Stimulated activated naive B cell treated with anti-CD40 and anti-IgM and Interleukin-4, amounts not matched to agents 10 μg/mL and 1 μg/mL and 100 μg/mL, for 72 hours (primary cell): ENCODE results near the gene E2F1.

Experiments used
- ATAC-seq, 2 donors: fragments of 150-1000 bp; cut with Tn5 transposase; replicated peaks; 2 replicates each; pipeline ENCODE4 v1.10.0; 2021; ENCODE audit warnings: moderate library complexity in 1 of 2
- DNase-seq: peaks from one replicate; pipeline ENCODE4 v3.0.0; 2021
- H3K27ac Mint-ChIP-seq: one replicate; pipeline ENCODE4 v1.8.0; 2022; ENCODE audit warnings: mild to moderate bottlenecking, mixed read lengths
- H3K27me3 Mint-ChIP-seq, 2 donors: one replicate each; pipeline ENCODE4 v1.8.0; 2022; ENCODE audit warnings: mixed read lengths in 2 of 2
- H3K36me3 Mint-ChIP-seq, 2 donors: one replicate each; pipeline ENCODE4 v1.8.0; 2022; ENCODE audit warnings: mixed read lengths in 2 of 2, mild to moderate bottlenecking in 1 of 2
- H3K4me1 Mint-ChIP-seq, 2 donors: one replicate each; pipeline ENCODE4 v1.8.0; 2022; ENCODE audit warnings: mixed read lengths in 2 of 2, mild to moderate bottlenecking in 1 of 2
- H3K4me3 Mint-ChIP-seq, 2 donors: one replicate each; pipeline ENCODE4 v1.8.0; 2022; ENCODE audit warnings: mild to moderate bottlenecking in 2 of 2, mixed read lengths in 2 of 2, moderate library complexity in 1 of 2
- H3K9me3 Mint-ChIP-seq, 2 donors: one replicate each; pipeline ENCODE4 v1.8.0; 2022; ENCODE audit warnings: mixed read lengths in 2 of 2, mild to moderate bottlenecking in 1 of 2

E2F1 gene

GRCh38 chr20:33667676-33668465 lies 18.3 kb downstream of the E2F1 start:
- peak overlapping the region; percentile 85 to 86 for H3K4me3 Mint-ChIP-seq
- H3K36me3 Mint-ChIP-seq, result peaks cover 0 to 3% of the 10 kb centered on the region in 2 donors
- DNase-seq (peak; percentile 76), ATAC-seq (peak; percentile 55 to 56)
- peaks cover 0 to 3% of the 10 kb centered on the region in 2 donors for H3K27me3 Mint-ChIP-seq
- H3K9me3 Mint-ChIP-seq, result no peaks in the 10 kb centered on the region
- H3K27ac Mint-ChIP-seq, result peak overlapping the region; percentile 91
- peaks cover 26 to 42% of the 10 kb centered on the region in 2 donors for H3K4me1 Mint-ChIP-seq

GRCh38 chr20:33667245-33667675 lies 18.9 kb downstream of the E2F1 start:
- Mint-ChIP-seq H3K9me3 (no peaks in the 10 kb centered on the region), H3K4me3 (peak overlapping the region; percentile 85 to 86), H3K36me3 (peaks cover 0 to 3% of the 10 kb centered on the region in 2 donors), H3K27me3 (no peaks in the 10 kb centered on the region), H3K27ac (peak overlapping the region; percentile 91), H3K4me1 (peaks cover 28 to 43% of the 10 kb centered on the region in 2 donors)
- peak; percentile 49 for DNase-seq
- ATAC-seq, result peak; percentile 19 to 28

GRCh38 chr20:33666293-33667244 lies 19.6 kb downstream of the E2F1 start, which contains the start of gene ACTL10:
TSS of gene ACTL10 (plus strand) at chr20:33666943. CDS start at chr20:33667498, 555 bp downstream.
- Mint-ChIP-seq H3K27ac (peak within 1 kb of the TSS; percentile 91), H3K4me3 (peak within 1 kb of the TSS; percentile 85 to 86), H3K9me3 (no peaks in the 10 kb centered on the region), H3K4me1 (peaks cover 30 to 43% of the 10 kb centered on the region in 2 donors), H3K36me3 (peaks cover 0 to 3% of the 10 kb centered on the region in 2 donors), H3K27me3 (no peaks in the 10 kb centered on the region)
- DNase-seq (peak; percentile 94), ATAC-seq (peak; percentile 74 to 76)

GRCh38 chr20:33664762-33665144 lies 21.4 kb downstream of the E2F1 start:
- Mint-ChIP-seq H3K27me3 (no peaks in the 10 kb centered on the region), H3K4me1 (peaks cover 29 to 43% of the 10 kb centered on the region in 2 donors), H3K9me3 (no peaks in the 10 kb centered on the region), H3K4me3 (peak overlapping the region; percentile 84 to 89), H3K36me3 (peaks cover 0 to 1% of the 10 kb centered on the region in 2 donors), H3K27ac (peak overlapping the region; percentile 80)
- ATAC-seq, result no peak
- DNase-seq, result no peak

GRCh38 chr20:33664085-33664761 lies 22.0 kb downstream of the E2F1 start:
- Mint-ChIP-seq H3K9me3 (no peaks in the 10 kb centered on the region), H3K27me3 (no peaks in the 10 kb centered on the region), H3K4me1 (peaks cover 28 to 43% of the 10 kb centered on the region in 2 donors), H3K4me3 (peak overlapping the region; percentile 84 to 89), H3K27ac (peak overlapping the region; percentile 80), H3K36me3 (peaks cover under 1 to 2% of the 10 kb centered on the region in 2 donors)
- ATAC-seq (no peak), DNase-seq (no peak)

- no peaks in the 10 kb centered on the region for H3K9me3 Mint-ChIP-seq
- H3K4me3 Mint-ChIP-seq, result peak overlapping the region; percentile 84 to 89
- peaks cover 4 to 6% of the 10 kb centered on the region in 2 donors for H3K36me3 Mint-ChIP-seq
- H3K27me3 Mint-ChIP-seq, result no peaks in the 10 kb centered on the region
- ATAC-seq (peak; percentile 61 to 71), DNase-seq (peak; percentile 77)
- H3K4me1 Mint-ChIP-seq, result peaks cover 28 to 41% of the 10 kb centered on the region in 2 donors
- H3K27ac Mint-ChIP-seq, result peak overlapping the region; percentile 81
Observed at GRCh38 chr20:33663161-33664084, 22.8 kb downstream of the E2F1 start.

GRCh38 chr20:33662172-33662571 lies 24.0 kb downstream of the E2F1 start, which contains the start of gene C20orf144:
TSS of gene C20orf144 (plus strand) at chr20:33662327. CDS start at chr20:33662346, 19 bp downstream.
- DNase-seq, result no peak
- no peak for ATAC-seq
- peaks cover 23 to 34% of the 10 kb centered on the region in 2 donors for H3K4me1 Mint-ChIP-seq
- H3K27ac Mint-ChIP-seq, result peak within 1 kb of the TSS; percentile 81
- H3K9me3 Mint-ChIP-seq, result no peaks in the 10 kb centered on the region
- H3K4me3 Mint-ChIP-seq, result peak within 1 kb of the TSS; percentile 84 to 89
- no peaks in the 10 kb centered on the region for H3K27me3 Mint-ChIP-seq
- peaks cover 4 to 6% of the 10 kb centered on the region in 2 donors for H3K36me3 Mint-ChIP-seq

GRCh38 chr20:33660685-33661058 lies 25.5 kb downstream of the E2F1 start:
- Mint-ChIP-seq H3K27ac (no peak overlapping the region), H3K27me3 (no peaks in the 10 kb centered on the region), H3K9me3 (no peaks in the 10 kb centered on the region), H3K4me3 (no peak overlapping the region), H3K4me1 (peaks cover 17 to 25% of the 10 kb centered on the region in 2 donors), H3K36me3 (peaks cover 4 to 5% of the 10 kb centered on the region in 2 donors)
- DNase-seq (no peak), ATAC-seq (no peak)

- no peak overlapping the region for H3K4me3 Mint-ChIP-seq
Observed at GRCh38 chr20:33660035-33660684, 26.0 kb downstream of the E2F1 start.

GRCh38 chr20:33659341-33660034 lies 26.7 kb downstream of the E2F1 start:
- Mint-ChIP-seq H3K9me3 (no peaks in the 10 kb centered on the region), H3K4me1 (peaks cover 12 to 16% of the 10 kb centered on the region in 2 donors)

More at GRCh38 chr20:33660035-33660684, 26.0 kb downstream of the E2F1 start:
- Mint-ChIP-seq H3K27ac (no peak overlapping the region), H3K27me3 (no peaks in the 10 kb centered on the region), H3K9me3 (no peaks in the 10 kb centered on the region), H3K4me1 (peaks cover 17 to 22% of the 10 kb centered on the region in 2 donors), H3K36me3 (peaks cover 4 to 5% of the 10 kb centered on the region in 2 donors)
- no peak for DNase-seq
- no peak for ATAC-seq

GRCh38 chr20:33658929-33659328 lies 27.3 kb downstream of the E2F1 start:
- DNase-seq, result no peak
- Mint-ChIP-seq H3K27ac (no peak overlapping the region), H3K36me3 (peaks cover 4 to 5% of the 10 kb centered on the region in 2 donors), H3K9me3 (no peaks in the 10 kb centered on the region), H3K4me3 (no peak overlapping the region), H3K27me3 (no peaks in the 10 kb centered on the region), H3K4me1 (peaks cover 9 to 10% of the 10 kb centered on the region in 2 donors)
- ATAC-seq, result no peak

More at GRCh38 chr20:33659341-33660034, 26.7 kb downstream of the E2F1 start:
- DNase-seq (no peak), ATAC-seq (no peak)
- no peak overlapping the region for H3K27ac Mint-ChIP-seq
- H3K4me3 Mint-ChIP-seq, result no peak overlapping the region
- no peaks in the 10 kb centered on the region for H3K27me3 Mint-ChIP-seq
- peaks cover 4 to 5% of the 10 kb centered on the region in 2 donors for H3K36me3 Mint-ChIP-seq

- H3K4me1 Mint-ChIP-seq, result peaks cover 8 to 10% of the 10 kb centered on the region in 2 donors
- H3K4me3 Mint-ChIP-seq, result no peak overlapping the region
- H3K36me3 Mint-ChIP-seq, result peaks cover 4 to 5% of the 10 kb centered on the region in 2 donors
- DNase-seq (no peak), ATAC-seq (no peak)
- no peak overlapping the region for H3K27ac Mint-ChIP-seq
- no peaks in the 10 kb centered on the region for H3K9me3 Mint-ChIP-seq
- no peaks in the 10 kb centered on the region for H3K27me3 Mint-ChIP-seq
Observed at GRCh38 chr20:33658510-33658909, 27.7 kb downstream of the E2F1 start.
